HG02678 (cell line): ENCODE measurements around the gene GAMT.

Experiments used
- ATAC-seq: cut with Tn5 transposase; IDR thresholded peaks from one replicate; pipeline ENCODE4 v1.9.1; 2021; ENCODE audit warnings: mild to moderate bottlenecking, moderate library complexity; ENCODE audit not compliant: unreplicated experiment

The GAMT gene

GRCh38 chr19:1434040-1434366 lies 32.7 kb upstream of the GAMT start:
- no peak for ATAC-seq

GRCh38 chr19:1433119-1434039 lies 32.0 kb upstream of the GAMT start:
- no peak for ATAC-seq

GRCh38 chr19:1432507-1432887 lies 31.2 kb upstream of the GAMT start:
- ATAC-seq = no peak

- ATAC-seq = no peak
Observed at GRCh38 chr19:1431759-1432506, 30.6 kb upstream of the GAMT start.

- no peak for ATAC-seq
Observed at GRCh38 chr19:1430246-1430645, 28.9 kb upstream of the GAMT start.

GRCh38 chr19:1429750-1430149 lies 28.4 kb upstream of the GAMT start:
- ATAC-seq = no peak

GRCh38 chr19:1428738-1429391 lies 27.5 kb upstream of the GAMT start:
- no peak for ATAC-seq

- ATAC-seq = no peak
Observed at GRCh38 chr19:1427221-1427920, 26.0 kb upstream of the GAMT start.

GRCh38 chr19:1426736-1427135 lies 25.4 kb upstream of the GAMT start:
- no peak for ATAC-seq

GRCh38 chr19:1425902-1426301 lies 24.6 kb upstream of the GAMT start:
- ATAC-seq = no peak

- ATAC-seq = no peak
Observed at GRCh38 chr19:1425102-1425837, 23.9 kb upstream of the GAMT start.

- no peak for ATAC-seq
Observed at GRCh38 chr19:1424192-1424955, 23.0 kb upstream of the GAMT start.

GRCh38 chr19:1423436-1424191 lies 22.3 kb upstream of the GAMT start:
- ATAC-seq = no peak

GRCh38 chr19:1422943-1423342 lies 21.6 kb upstream of the GAMT start:
- no peak for ATAC-seq

GRCh38 chr19:1422360-1422759 lies 21.0 kb upstream of the GAMT start:
- no peak for ATAC-seq

- ATAC-seq = no peak
Observed at GRCh38 chr19:1421958-1422305, 20.6 kb upstream of the GAMT start.

GRCh38 chr19:1421218-1421957 lies 20.0 kb upstream of the GAMT start:
- no peak for ATAC-seq

GRCh38 chr19:1420590-1420989 lies 19.2 kb upstream of the GAMT start:
- no peak for ATAC-seq
